Small intestine (tissue), 7 donors: ENCODE results near the gene NPHP1. TPM values are rescaled to one million over a fixed set of nuclear protein-coding genes. Genes with fewer than 3 reads are reported as not detected.

Experiments
- DNase-seq, 2 donors: peaks; one replicate each; pipeline versions ENCODE4 v3.0.0 to v3.0.0-alpha.2; 2013
- FAIRE-seq: peaks from 2 replicates; lab custom pipeline; 2012; peaks lifted over from hg19 to GRCh38; lab: Jason Lieb, UNC
- H3K27ac ChIP-seq, 3 donors: one replicate each; pipeline ENCODE4 v1.5.1; 2013; ENCODE audit warnings: low read length in 2 of 3, mild to moderate bottlenecking in 2 of 3, control low read depth in 1 of 3, inconsistent platforms in 1 of 3, low read depth in 1 of 3, moderate library complexity in 1 of 3
- H3K27me3 ChIP-seq, 3 donors: one replicate each; pipeline ENCODE4 v1.6.1; 2013; ENCODE audit warnings: low read length in 3 of 3, inconsistent platforms in 1 of 3; ENCODE audit not compliant: control insufficient read depth in 3 of 3, insufficient read depth in 3 of 3
- H3K36me3 ChIP-seq, 3 donors: one replicate each; pipeline ENCODE4 v1.6.1; 2013; ENCODE audit warnings: low read length in 3 of 3, inconsistent platforms in 1 of 3, low read depth in 1 of 3, mild to moderate bottlenecking in 1 of 3, moderate library complexity in 1 of 3; ENCODE audit not compliant: control insufficient read depth in 3 of 3, insufficient read depth in 2 of 3
- H3K4me1 ChIP-seq, 3 donors: one replicate each; pipeline ENCODE4 v1.6.1; 2013; ENCODE audit warnings: low read length in 2 of 3, inconsistent platforms in 1 of 3, low read depth in 1 of 3, mild to moderate bottlenecking in 1 of 3, moderate library complexity in 1 of 3; ENCODE audit not compliant: control insufficient read depth in 3 of 3, insufficient read depth in 2 of 3
- H3K4me3 ChIP-seq, 3 donors: one replicate each; pipeline ENCODE4 v1.5.1; 2013; ENCODE audit warnings: low read length in 3 of 3, control low read depth in 1 of 3, inconsistent platforms in 1 of 3, low read depth in 1 of 3, mild to moderate bottlenecking in 1 of 3, moderate library complexity in 1 of 3
- H3K9me3 ChIP-seq, 2 donors: one replicate each; pipeline ENCODE4 v1.6.1; 2013; ENCODE audit warnings: low read depth in 1 of 2, low read length in 1 of 2; ENCODE audit not compliant: control insufficient read depth in 2 of 2, insufficient read depth in 1 of 2
- WGBS, 3 donors: extraction: QIAGEN DNeasy Blood & Tissue Kit; methylation state at CpG; one replicate each; pipeline ENCODE4 v1.1.7; 2013; 5-methylcytosine and 5-hydroxymethylcytosine counted together
- polyA plus RNA-seq, 4 donors: library from polyadenylated mRNA; stranded (reverse) in 3 of 4; unstranded in 1 of 4; fragments of 200-250 nt in 3 of 4; fragments of 120-200 nt in 1 of 4; gene quantifications; one replicate each; pipeline versions ENCODE4 v1.2.1 to v1.2.3, GENCODE V29; 2013
- donor health status: healthy with polysubstance abuse.
- donor health status: control.
- donor health status: control.
- donor health status: Bipolar disorder and iron deficiency.
- donor health status: healthy.

NPHP1 gene
- polyA plus RNA-seq, 4 donors = 0.27 to 2.6 (median 1.2) TPM

DNA sequence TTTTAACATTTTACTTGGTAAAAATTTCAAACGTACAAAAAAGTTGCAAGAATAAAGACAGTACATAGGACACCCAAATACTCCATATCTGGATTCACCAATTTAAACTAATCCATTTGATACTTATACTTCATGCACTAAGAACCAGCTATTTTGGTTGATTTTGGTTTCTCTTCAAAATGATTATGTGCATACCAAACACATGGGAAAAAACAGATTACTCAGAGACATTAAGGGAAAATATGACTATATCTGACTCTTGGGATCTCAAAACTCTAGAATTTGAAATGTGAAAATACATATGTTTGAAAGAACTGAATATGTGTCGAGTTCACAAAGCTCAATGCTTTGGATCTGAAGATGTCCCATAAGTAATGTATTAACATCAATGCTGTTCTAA, 73.6 kb downstream of the NPHP1 start:
- Histone ChIP-seq H3K27me3 (no peaks in the 10 kb centered on the region), H3K27ac (no peak overlapping the region), H3K36me3 (no peaks in the 10 kb centered on the region), H3K4me1 (no peaks in the 10 kb centered on the region), H3K4me3 (no peak overlapping the region), H3K9me3 (no peaks in the 10 kb centered on the region)
- no peak for DNase-seq
- WGBS, 3 donors = 72 to 87% (median 73%) methylated on average over 2 of the region's 2 CpGs
- FAIRE-seq = no peak

DNA sequence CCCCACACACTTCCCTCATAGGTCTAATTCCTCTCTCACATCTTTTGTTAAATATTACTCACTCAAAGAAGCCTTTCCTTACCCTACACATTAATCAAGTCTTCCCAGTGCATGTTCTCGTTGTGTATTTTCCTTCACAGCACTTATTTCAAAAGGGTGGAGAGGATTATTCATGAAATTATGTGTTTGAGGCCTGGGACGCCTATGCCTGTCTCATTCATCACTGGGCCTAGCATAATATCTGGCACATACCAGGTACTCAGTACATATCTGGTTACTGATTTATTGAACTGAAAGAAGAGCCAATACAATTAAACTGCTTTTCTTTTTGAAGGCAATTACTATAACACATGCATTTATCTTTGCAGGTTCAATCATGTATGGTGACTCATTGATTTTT, 74.1 kb downstream of the NPHP1 start:
- WGBS, 3 donors = 72 to 84% (median 80%) methylated on average over 2 of the region's 2 CpGs

DNA sequence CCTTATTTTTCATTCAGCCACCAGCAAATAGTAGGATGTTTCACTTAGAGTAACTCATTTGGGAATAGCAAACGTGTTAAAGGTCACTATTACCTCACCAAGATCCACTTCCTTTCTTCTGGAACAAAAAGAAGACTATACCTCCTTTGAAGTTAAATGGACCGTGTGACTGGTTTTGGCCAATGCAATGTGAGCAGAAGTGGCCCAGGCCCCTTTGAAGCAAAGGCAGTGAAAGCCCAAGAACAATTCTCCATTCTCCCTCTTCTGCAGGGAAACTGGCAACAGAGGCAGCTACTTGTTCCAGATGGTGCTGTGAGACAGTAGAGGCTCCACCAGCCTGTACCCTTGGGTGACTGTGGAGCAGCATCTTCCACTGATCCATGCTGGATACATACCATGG, 77.9 kb downstream of the NPHP1 start:
- Histone ChIP-seq H3K36me3 (peaks cover 0 to 3% (median 0%) of the 10 kb centered on the region in 3 donors), H3K4me1 (no peaks in the 10 kb centered on the region), H3K27ac (no peak overlapping the region), H3K4me3 (no peak overlapping the region), H3K9me3 (no peaks in the 10 kb centered on the region), H3K27me3 (no peaks in the 10 kb centered on the region)
- DNase-seq (no peak), FAIRE-seq (no peak)
- 48 to 59% (median 54%) methylated on average over 2 of the region's 2 CpGs for WGBS, 3 donors

More for the DNA sequence above, 74.1 kb downstream of the NPHP1 start:
- no peak overlapping the region for H3K27ac ChIP-seq
- no peaks in the 10 kb centered on the region for H3K4me1 ChIP-seq
- DNase-seq (no peak), FAIRE-seq (no peak)
- H3K4me3 ChIP-seq = no peak overlapping the region
- no peaks in the 10 kb centered on the region for H3K27me3 ChIP-seq
- H3K9me3 ChIP-seq = no peaks in the 10 kb centered on the region
- H3K36me3 ChIP-seq = no peaks in the 10 kb centered on the region

DNA sequence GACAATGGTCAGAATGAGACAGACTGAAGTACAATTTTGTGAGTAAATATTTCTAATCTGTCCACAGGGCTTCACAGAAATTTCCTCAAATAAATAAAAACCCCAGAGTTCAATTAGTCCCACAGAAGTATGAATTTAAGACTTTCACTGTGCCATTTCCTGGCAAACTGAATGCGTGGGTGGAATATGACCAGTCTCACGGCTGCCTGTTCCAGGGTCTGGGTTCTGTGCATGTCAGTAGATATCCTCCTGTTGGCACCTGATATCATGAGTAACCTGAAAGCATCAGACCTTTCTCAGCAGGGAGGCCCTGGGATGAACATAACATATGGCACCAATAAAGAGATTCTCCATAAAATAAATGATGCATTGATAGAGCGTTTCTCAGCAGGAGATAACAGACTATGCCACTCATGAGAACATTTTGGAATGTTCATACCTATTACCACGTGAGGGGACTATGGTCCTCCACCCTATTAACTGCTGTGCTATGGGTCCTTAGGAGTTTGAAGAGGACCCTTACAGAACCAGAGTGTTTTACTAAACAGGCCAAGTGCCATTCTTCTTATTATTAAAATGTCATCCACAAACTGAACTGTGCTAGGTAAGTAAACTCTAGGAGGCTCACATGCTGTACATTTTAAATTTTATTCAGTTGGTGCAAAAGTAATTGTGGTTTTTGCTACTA, 78.6 kb downstream of the NPHP1 start:
- Histone ChIP-seq H3K4me3 (no peak overlapping the region), H3K27ac (no peak overlapping the region), H3K27me3 (no peaks in the 10 kb centered on the region), H3K9me3 (no peaks in the 10 kb centered on the region), H3K4me1 (no peaks in the 10 kb centered on the region), H3K36me3 (peaks cover 0 to 3% (median 0%) of the 10 kb centered on the region in 3 donors)
- WGBS, 3 donors = 79 to 83% (median 82%) methylated on average over 4 of the region's 4 CpGs
- FAIRE-seq (no peak), DNase-seq (no peak)

DNA sequence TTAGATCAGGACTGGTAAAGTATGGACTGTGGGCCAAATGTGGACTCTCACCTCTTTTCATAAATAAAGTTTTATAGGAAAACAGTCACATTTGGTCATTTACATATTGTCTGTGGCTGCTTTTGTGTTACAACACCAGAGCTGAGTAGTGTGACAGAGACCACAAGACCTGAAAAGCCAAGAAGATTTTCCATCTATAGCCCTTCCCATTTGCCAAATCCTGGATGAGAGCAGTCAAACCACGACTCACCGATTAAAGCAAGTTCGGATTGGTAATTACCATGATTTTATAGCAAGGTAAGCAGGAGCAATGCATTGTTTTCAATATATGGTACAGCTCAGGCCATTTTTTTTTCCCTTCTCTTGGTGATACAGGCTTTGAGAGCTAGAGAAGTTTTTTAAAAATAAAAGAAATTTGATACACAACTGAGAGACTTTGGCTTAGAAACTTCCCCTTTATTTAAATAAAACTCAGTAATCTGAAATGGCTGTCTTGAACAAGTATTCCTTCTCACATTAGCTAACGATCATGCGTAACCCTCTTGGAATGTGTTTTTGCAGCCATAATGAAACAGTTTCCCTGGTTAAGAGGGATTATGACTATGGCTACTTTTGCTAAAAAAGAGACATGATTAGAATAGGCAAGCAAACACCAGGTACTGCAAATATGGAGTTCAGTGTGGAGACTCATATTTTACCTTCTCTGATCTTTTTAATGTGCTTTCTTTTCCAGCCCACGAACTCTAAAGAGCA, 79.7 kb downstream of the NPHP1 start:
- no peak for FAIRE-seq
- Histone ChIP-seq H3K9me3 (no peaks in the 10 kb centered on the region), H3K27ac (no peak overlapping the region), H3K4me3 (no peak overlapping the region), H3K4me1 (peaks cover 0 to 10% (median 2%) of the 10 kb centered on the region in 3 donors), H3K36me3 (peaks cover 0 to 3% (median 0%) of the 10 kb centered on the region in 3 donors), H3K27me3 (no peaks in the 10 kb centered on the region)
- no peak for DNase-seq
- WGBS, 3 donors = 87 to 90% (median 89%) methylated on average over 6 of the region's 6 CpGs

DNA sequence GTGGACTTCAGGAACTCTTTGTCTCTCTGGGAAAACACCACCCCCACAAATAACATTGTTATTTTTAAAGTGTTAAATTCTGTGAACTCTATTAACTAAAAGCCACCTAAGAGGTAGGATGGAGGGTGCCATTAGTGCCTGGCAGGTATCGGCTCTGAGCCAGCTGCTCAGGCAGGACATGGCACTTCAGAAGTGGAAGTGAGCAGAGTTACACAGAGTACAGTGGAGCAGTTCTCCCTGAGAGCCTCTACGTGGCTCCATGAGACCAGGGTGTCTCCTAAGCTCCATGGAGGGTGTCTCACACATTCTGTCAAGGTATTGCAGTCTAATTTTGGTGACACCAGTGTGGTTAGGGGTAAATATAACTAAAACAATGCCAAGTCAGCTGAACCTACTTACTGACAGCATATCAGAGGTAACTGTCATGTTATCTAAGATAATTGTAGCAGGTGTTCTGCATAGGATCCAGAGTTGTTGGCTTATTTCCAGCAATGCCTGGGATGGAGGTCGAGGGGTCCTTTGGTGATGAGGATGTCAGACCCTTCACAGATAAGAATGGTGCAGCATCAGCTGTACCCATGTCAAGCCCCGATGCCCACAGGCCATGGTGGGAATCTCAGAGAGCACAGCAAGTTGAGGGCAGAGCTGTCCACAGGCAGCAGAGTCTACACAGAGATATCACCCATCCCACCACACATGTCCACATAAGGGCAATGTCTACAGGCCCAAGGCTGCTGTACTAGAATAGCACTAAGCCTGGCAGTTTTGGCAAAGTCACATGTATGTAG, 80.6 kb downstream of the NPHP1 start:
- 57 to 74% (median 63%) methylated on average over 4 of the region's 4 CpGs for WGBS, 3 donors
- Histone ChIP-seq H3K4me3 (no peak overlapping the region), H3K27ac (no peak overlapping the region), H3K4me1 (peaks cover 2 to 19% (median 3%) of the 10 kb centered on the region in 3 donors), H3K36me3 (peaks cover 0 to 3% (median 0%) of the 10 kb centered on the region in 3 donors), H3K27me3 (no peaks in the 10 kb centered on the region), H3K9me3 (no peaks in the 10 kb centered on the region)
- DNase-seq (no peak), FAIRE-seq (no peak)

DNA sequence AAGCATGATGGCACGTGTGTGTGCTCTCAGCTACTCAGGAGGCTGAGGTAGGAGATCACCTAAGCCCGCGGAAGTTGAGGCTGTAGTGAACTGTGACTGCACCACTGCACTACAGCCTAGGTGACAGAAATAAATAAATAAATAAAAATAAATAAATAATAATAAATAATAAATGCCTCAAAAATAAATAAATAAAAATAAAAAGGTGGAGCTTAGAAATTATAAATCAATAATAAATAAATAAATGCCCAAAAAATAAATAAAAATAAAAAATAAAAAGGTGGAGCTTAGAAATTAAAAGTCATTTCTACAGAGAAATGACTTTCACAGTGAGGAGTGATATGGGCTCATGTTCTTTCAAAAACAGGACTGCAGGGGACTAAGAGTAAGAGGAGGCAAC, 83.2 kb downstream of the NPHP1 start:
- no peaks in the 10 kb centered on the region for H3K9me3 ChIP-seq
- H3K4me1 ChIP-seq = peaks cover 2 to 34% (median 7%) of the 10 kb centered on the region in 3 donors
- H3K4me3 ChIP-seq = no peak overlapping the region
- peaks cover 0 to 3% (median 0%) of the 10 kb centered on the region in 3 donors for H3K36me3 ChIP-seq
- H3K27ac ChIP-seq = no peak overlapping the region
- WGBS, 3 donors = 90 to 99% (median 91%) methylated on average over 3 of the region's 3 CpGs
- H3K27me3 ChIP-seq = no peaks in the 10 kb centered on the region
- FAIRE-seq (no peak), DNase-seq (no peak)

DNA sequence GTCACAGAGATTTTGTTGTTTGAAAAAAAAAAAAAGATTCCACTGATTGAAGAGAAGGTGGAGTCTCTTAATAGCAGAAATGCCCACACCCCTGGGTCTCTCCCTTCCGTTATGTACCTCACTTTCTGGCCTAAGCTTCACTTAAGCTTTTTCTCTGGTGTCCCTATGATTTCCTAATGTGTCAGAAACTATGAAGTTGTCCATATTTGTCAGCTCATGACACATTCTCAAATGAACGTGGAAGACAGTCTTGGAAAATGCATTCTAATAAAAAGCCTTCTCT, 83.8 kb downstream of the NPHP1 start:
- Histone ChIP-seq H3K27me3 (peaks cover 0 to 4% (median 0%) of the 10 kb centered on the region in 3 donors), H3K4me1 (peaks cover 2 to 40% (median 7%) of the 10 kb centered on the region in 3 donors), H3K9me3 (no peaks in the 10 kb centered on the region), H3K4me3 (no peak overlapping the region), H3K27ac (no peak overlapping the region), H3K36me3 (peaks cover 0 to 3% (median 0%) of the 10 kb centered on the region in 3 donors)
- DNase-seq = no peak
- FAIRE-seq = no peak
- WGBS, 3 donors = 82 to 87% (median 85%) methylated on average over 2 of the region's 2 CpGs
